ENCODE measurements around the gene BCAS1. TPM values are rescaled to one million over a fixed set of nuclear protein-coding genes. Genes with fewer than 3 reads are reported as not detected.

Gene BCAS1
- total RNA-seq, 2 donors from 2014 or later = 32.0 to 58.6 TPM

DNA sequence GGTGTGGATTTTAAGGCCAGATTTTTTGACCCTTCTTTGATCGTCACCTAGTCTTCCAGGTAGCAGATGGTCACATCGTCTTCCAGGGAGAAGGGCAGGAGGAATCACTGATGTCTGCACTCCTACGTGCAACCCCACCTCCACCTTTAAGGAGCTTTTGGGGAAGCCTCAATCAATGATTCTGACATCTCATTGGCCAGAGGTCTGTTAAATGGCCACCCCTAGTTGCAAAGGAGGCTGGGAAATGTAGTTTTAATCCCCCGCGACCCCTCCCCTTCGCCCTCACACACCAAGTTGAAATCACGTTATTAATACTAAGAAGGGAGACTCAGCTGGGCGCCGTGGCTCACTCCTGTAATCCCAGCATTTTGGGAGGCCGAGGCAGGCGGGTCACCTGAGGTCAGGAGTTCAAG is 151.4 kb downstream of the BCAS1 start:
- no peak for DNase-seq (ENCODE audit: low spot score)
- Histone ChIP-seq H3K4me1 (replicated peaks) (peaks cover 10% of the 10 kb centered on the region), H3K4me3 (no peak overlapping the region), H3K27me3 (replicated peaks; ENCODE audit: insufficient read depth) (no peaks in the 10 kb centered on the region), H3K9me3 (no peaks in the 10 kb centered on the region), H3K27ac (no peak overlapping the region), H3K36me3 (no peaks in the 10 kb centered on the region)
- 81% methylated on average over 11 of the region's 11 CpGs for WGBS
- intact Hi-C loops (cut with DNase I) = loop anchor here (5.0 kb wide), 2 partner anchors 47 to 92 kb away; no protein-coding TSS in a partner anchor
- no peak for TF ChIP-seq CTCF (IDR thresholded peaks at IDR 0.05)
- TF ChIP-seq POLR2AphosphoS5 (IDR thresholded peaks at IDR 0.05) = no peak
- TF ChIP-seq POLR2A (IDR thresholded peaks at IDR 0.05) = no peak

- Histone ChIP-seq H3K4me3 (no peak overlapping the region), H3K36me3 (no peaks in the 10 kb centered on the region), H3K27me3 (replicated peaks; ENCODE audit: insufficient read depth) (no peaks in the 10 kb centered on the region), H3K4me1 (replicated peaks) (peaks cover 10% of the 10 kb centered on the region), H3K9me3 (no peaks in the 10 kb centered on the region), H3K27ac (no peak overlapping the region)
- no peak for DNase-seq (ENCODE audit: low spot score)
- TF ChIP-seq CTCF (IDR thresholded peaks at IDR 0.05) (no peak), POLR2AphosphoS5 (IDR thresholded peaks at IDR 0.05) (no peak), POLR2A (IDR thresholded peaks at IDR 0.05) (no peak)
- intact Hi-C loops (cut with DNase I) = loop anchor here (5.0 kb wide), 2 partner anchors 46 to 91 kb away; no protein-coding TSS in a partner anchor
Measured at GRCh38 chr20:53918020-53918311, 152.4 kb downstream of the BCAS1 start.

DNA sequence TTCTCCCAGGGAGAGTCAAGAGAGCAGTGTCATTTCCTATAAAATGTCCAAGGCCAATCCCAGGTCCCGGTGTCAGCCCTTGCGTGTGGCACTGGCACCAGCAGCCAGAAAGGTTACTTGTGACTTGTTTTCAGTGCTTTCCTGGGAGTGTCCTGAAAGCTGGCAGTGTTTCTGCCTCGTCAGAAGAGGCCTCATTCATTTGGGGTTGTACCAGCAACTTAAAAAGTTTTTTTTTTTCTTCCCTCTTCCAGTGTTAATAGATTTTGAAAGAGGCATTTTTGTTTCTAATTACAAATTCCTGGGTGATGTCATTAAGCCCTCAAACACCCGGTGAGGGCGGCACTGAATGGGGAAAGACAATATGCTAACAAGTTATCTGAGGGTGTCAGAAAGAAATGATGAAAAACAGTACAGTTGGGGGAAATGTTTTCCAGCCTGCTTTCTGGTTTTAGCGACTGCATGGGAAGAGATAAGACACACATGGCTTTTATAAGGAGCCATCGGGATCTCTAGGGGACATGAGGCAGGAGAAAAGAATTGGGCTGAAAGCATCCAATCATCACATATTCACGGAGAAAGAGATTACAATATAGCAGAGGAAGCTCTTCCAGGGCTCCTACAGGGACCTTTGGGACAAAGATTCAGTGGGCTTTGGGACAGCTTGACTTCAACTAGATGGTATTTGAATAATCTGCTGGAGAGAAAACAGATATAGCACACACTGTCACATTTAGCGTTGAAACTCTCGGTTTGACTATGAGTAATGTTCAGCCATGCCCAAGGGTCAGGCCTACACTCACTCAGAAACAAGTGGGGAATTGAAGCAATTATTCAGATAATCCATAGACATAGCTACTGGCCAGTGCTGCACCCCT is 153.0 kb downstream of the BCAS1 start:
- H3K27ac ChIP-seq = peak overlapping the region; percentile 1 to 24
- no peak overlapping the region for H3K4me3 ChIP-seq
- H3K27me3 ChIP-seq (replicated peaks; ENCODE audit: insufficient read depth) = no peaks in the 10 kb centered on the region
- H3K9me3 ChIP-seq = no peaks in the 10 kb centered on the region
- TF ChIP-seq POLR2A (IDR thresholded peaks at IDR 0.05) (no peak), CTCF (IDR thresholded peaks at IDR 0.05) (no peak), POLR2AphosphoS5 (IDR thresholded peaks at IDR 0.05) (no peak)
- peaks cover 10% of the 10 kb centered on the region for H3K4me1 ChIP-seq (replicated peaks)
- H3K36me3 ChIP-seq = no peaks in the 10 kb centered on the region
- WGBS = 37% methylated on average over 10 of the region's 10 CpGs
- DNase-seq (ENCODE audit: low spot score) = peak; percentile 44
- intact Hi-C loops (cut with DNase I) = loop anchor here (5.0 kb wide), 2 partner anchors 45 to 90 kb away; no protein-coding TSS in a partner anchor

- no peak for DNase-seq (ENCODE audit: low spot score)
- H3K4me1 ChIP-seq (replicated peaks) = peaks cover 10% of the 10 kb centered on the region
- H3K27me3 ChIP-seq (replicated peaks; ENCODE audit: insufficient read depth) = no peaks in the 10 kb centered on the region
- WGBS = 62% methylated on average over 2 of the region's 2 CpGs
- H3K4me3 ChIP-seq = no peak overlapping the region
- no peak for TF ChIP-seq POLR2A (IDR thresholded peaks at IDR 0.05)
- TF ChIP-seq POLR2AphosphoS5 (IDR thresholded peaks at IDR 0.05) = no peak
- TF ChIP-seq CTCF (IDR thresholded peaks at IDR 0.05) = no peak
- no peaks in the 10 kb centered on the region for H3K36me3 ChIP-seq
- H3K27ac ChIP-seq = peak overlapping the region; percentile 77 to 79
- intact Hi-C loops (cut with DNase I) = loop anchor here (5.0 kb wide), 2 partner anchors 44 to 89 kb away; no protein-coding TSS in a partner anchor
- H3K9me3 ChIP-seq = no peaks in the 10 kb centered on the region
Measured at GRCh38 chr20:53916173-53916512, 154.3 kb downstream of the BCAS1 start.

Data from prostate gland (tissue), 2 donors.